ENCODE data around the gene CEL. TPM values are rescaled to one million over a fixed set of nuclear protein-coding genes. Genes with fewer than 3 reads are reported as not detected.
A peak's percentile ranks its signal among the peaks of the same experiment; 100 is the strongest.

The CEL gene
- total and polyA plus RNA-seq, 2 donors (not counting 3 experiments of a cell fraction or from before 2014, with no cell fraction given): 0.92 to 1.1 TPM

- peak overlapping the region; percentile 21 for H3K4me2 ChIP-seq (ENCODE audit: insufficient read depth, low read length)
- H3K36me3 ChIP-seq (ENCODE audit: control insufficient read depth in 2 of 2, extremely low read depth in 1 of 2, insufficient read depth in 2 of 2, low read length in 2 of 2): peaks cover 0 to 15% of the 10 kb centered on the region in 2 experiments
- H3K27ac ChIP-seq (ENCODE audit: insufficient read depth, low read depth, low read length): no peak overlapping the region
- no peaks in the 10 kb centered on the region for H3K27me3 ChIP-seq (ENCODE audit: control insufficient read depth in 2 of 2, insufficient read depth in 2 of 2, low read length in 2 of 2)
- intact Hi-C loops (cut with micrococcal nuclease) (no loop called here), dilution Hi-C loops (cut with MboI; ENCODE audit: extremely low pct_ligation_motif_present, low sequenced_read_pairs) (no loop called here)
- H4K20me1 ChIP-seq (replicated peaks; ENCODE audit: control insufficient read depth, extremely low read depth, insufficient read depth, low read length): no peaks in the 10 kb centered on the region
- POLR2A ChIA-PET: no interaction called here
- no peak overlapping the region for H2AFZ ChIP-seq (ENCODE audit: low read depth, low read length)
- no peak overlapping the region for H3K4me3 ChIP-seq (replicated peaks in 1 of 3; ENCODE audit: insufficient read depth in 1 of 3, low read depth in 1 of 3, low read length in 3 of 3)
- peak; percentile 45 for DNase-seq (ENCODE audit: low read depth, low spot score)
- H3K9me1 ChIP-seq (replicated peaks; ENCODE audit: control insufficient read depth, extremely low read depth, insufficient read depth, low read length): no peaks in the 10 kb centered on the region
- no peaks in the 10 kb centered on the region for H3K79me2 ChIP-seq (ENCODE audit: control insufficient read depth, insufficient read depth, low read length)
- FAIRE-seq: peak; percentile 65
- BruUV-seq (replicated peaks): no TSS peak
- CTCF ChIA-PET: interaction anchor here (1.1 to 2.6 kb wide), 3 partner anchors 10 to 39 kb away, joined by 3 to 43 read pairs (median 3); no protein-coding TSS in a partner anchor
- H3K9ac ChIP-seq (replicated peaks; ENCODE audit: extremely low read depth, insufficient read depth, low read length): no peak overlapping the region
- H3K9me3 ChIP-seq (replicated peaks; ENCODE audit: control insufficient read depth, insufficient read depth, low read length): no peaks in the 10 kb centered on the region
- peaks cover 13% of the 10 kb centered on the region for H3K4me1 ChIP-seq (ENCODE audit: control insufficient read depth, extremely low read depth, insufficient read depth, low read length)
- no peak for TF ChIP-seq FOS (IDR thresholded peaks at IDR 0.05; ENCODE audit: borderline replicate concordance, insufficient read depth, low read length)
- TF ChIP-seq JUN (IDR thresholded peaks at IDR 0.05; ENCODE audit: borderline replicate concordance, insufficient read depth, insufficient read length, low read depth): no peak
- TF ChIP-seq POLR2A (IDR thresholded peaks at IDR 0.05; ENCODE audit: low read depth, low read length): no peak
- TF ChIP-seq, protein P1, sequence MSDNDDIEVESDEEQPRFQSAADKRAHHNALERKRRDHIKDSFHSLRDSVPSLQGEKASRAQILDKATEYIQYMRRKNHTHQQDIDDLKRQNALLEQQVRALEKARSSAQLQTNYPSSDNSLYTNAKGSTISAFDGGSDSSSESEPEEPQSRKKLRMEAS (IDR thresholded peaks at IDR 0.05; ENCODE audit: insufficient read depth, insufficient read length): no peak
- TF ChIP-seq GATA2 (IDR thresholded peaks at IDR 0.05; ENCODE audit: insufficient read depth, insufficient read length, low read depth, low read length): no peak
- no peak for TF ChIP-seq EZH2 (IDR thresholded peaks at IDR 0.05; ENCODE audit: borderline replicate concordance, low read depth, low read length, severe bottlenecking)
- TF ChIP-seq POLR2AphosphoS5 (IDR thresholded peaks at IDR 0.05; ENCODE audit: insufficient read depth, low read depth, low read length): no peak
- TF ChIP-seq, protein P2, sequence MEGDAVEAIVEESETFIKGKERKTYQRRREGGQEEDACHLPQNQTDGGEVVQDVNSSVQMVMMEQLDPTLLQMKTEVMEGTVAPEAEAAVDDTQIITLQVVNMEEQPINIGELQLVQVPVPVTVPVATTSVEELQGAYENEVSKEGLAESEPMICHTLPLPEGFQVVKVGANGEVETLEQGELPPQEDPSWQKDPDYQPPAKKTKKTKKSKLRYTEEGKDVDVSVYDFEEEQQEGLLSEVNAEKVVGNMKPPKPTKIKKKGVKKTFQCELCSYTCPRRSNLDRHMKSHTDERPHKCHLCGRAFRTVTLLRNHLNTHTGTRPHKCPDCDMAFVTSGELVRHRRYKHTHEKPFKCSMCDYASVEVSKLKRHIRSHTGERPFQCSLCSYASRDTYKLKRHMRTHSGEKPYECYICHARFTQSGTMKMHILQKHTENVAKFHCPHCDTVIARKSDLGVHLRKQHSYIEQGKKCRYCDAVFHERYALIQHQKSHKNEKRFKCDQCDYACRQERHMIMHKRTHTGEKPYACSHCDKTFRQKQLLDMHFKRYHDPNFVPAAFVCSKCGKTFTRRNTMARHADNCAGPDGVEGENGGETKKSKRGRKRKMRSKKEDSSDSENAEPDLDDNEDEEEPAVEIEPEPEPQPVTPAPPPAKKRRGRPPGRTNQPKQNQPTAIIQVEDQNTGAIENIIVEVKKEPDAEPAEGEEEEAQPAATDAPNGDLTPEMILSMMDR (IDR thresholded peaks at IDR 0.05; ENCODE audit: extremely low read depth in 1 of 2, insufficient read depth in 1 of 2, low read depth in 1 of 2, low read length in 2 of 2): no peak
Observed at GRCh38 chr9:133113163-133113948, 51.6 kb downstream of the CEL start.

Data from endothelial cell of umbilical vein (primary cell).